Measurements from ENCODE around the gene HFM1. TPM values are rescaled to one million over a fixed set of nuclear protein-coding genes. Genes with fewer than 3 reads are reported as not detected.

The HFM1 gene
- total RNA-seq, 3 donors from 2014 or later, result 0.48 to 4.6 (median 0.73) TPM

- intact Hi-C loops (cut with DNase I; ENCODE audit: low total_unique reads), result loop anchor here (10.0 kb wide), 1 partner anchor 643 kb away; no protein-coding TSS in a partner anchor
- Histone ChIP-seq H3K9me3 (no peaks in the 10 kb centered on the region), H3K27me3 (no peaks in the 10 kb centered on the region), H3K4me1 (no peaks in the 10 kb centered on the region), H3K27ac (no peak overlapping the region), H3K36me3 (no peaks in the 10 kb centered on the region), H3K4me3 (no peak overlapping the region)
- TF ChIP-seq POLR2AphosphoS5 (IDR thresholded peaks at IDR 0.05) (no peak), POLR2A (IDR thresholded peaks at IDR 0.05) (no peak), CTCF (IDR thresholded peaks at IDR 0.05) (no peak)
- no peak for DNase-seq (ENCODE audit: low spot score in 2 of 2)
Observed at GRCh38 chr1:91281782-91282181, 122.9 kb downstream of the HFM1 start.

GRCh38 chr1:91278754-91279153, 125.9 kb downstream of the HFM1 start:
- intact Hi-C loops (cut with DNase I; ENCODE audit: low total_unique reads), result no loop called here
- Histone ChIP-seq H3K9me3 (no peaks in the 10 kb centered on the region), H3K36me3 (no peaks in the 10 kb centered on the region), H3K4me1 (no peaks in the 10 kb centered on the region), H3K27ac (no peak overlapping the region), H3K27me3 (no peaks in the 10 kb centered on the region), H3K4me3 (no peak overlapping the region)
- peak in 1 of 3 donors; percentile 15 for TF ChIP-seq CTCF (IDR thresholded peaks at IDR 0.05)
- no peak for TF ChIP-seq POLR2A (IDR thresholded peaks at IDR 0.05)
- no peak for TF ChIP-seq POLR2AphosphoS5 (IDR thresholded peaks at IDR 0.05)
- no peak for DNase-seq (ENCODE audit: low spot score in 2 of 2)

- no peak for DNase-seq (ENCODE audit: low spot score in 2 of 2)
- intact Hi-C loops (cut with DNase I; ENCODE audit: low total_unique reads), result no loop called here
Observed at GRCh38 chr1:91273875-91274274, 130.8 kb downstream of the HFM1 start.

GRCh38 chr1:91261655-91262054, 143.0 kb downstream of the HFM1 start:
- Histone ChIP-seq H3K9me3 (no peaks in the 10 kb centered on the region), H3K27me3 (no peaks in the 10 kb centered on the region), H3K4me1 (no peaks in the 10 kb centered on the region), H3K36me3 (no peaks in the 10 kb centered on the region), H3K27ac (no peak overlapping the region), H3K4me3 (no peak overlapping the region)
- TF ChIP-seq POLR2A (IDR thresholded peaks at IDR 0.05) (no peak), CTCF (IDR thresholded peaks at IDR 0.05) (no peak), POLR2AphosphoS5 (IDR thresholded peaks at IDR 0.05) (no peak)
- DNase-seq (ENCODE audit: low spot score in 2 of 2), result no peak
- intact Hi-C loops (cut with DNase I; ENCODE audit: low total_unique reads), result no loop called here

More at GRCh38 chr1:91273875-91274274, 130.8 kb downstream of the HFM1 start:
- Histone ChIP-seq H3K4me1 (no peaks in the 10 kb centered on the region), H3K36me3 (no peaks in the 10 kb centered on the region), H3K9me3 (no peaks in the 10 kb centered on the region), H3K27ac (no peak overlapping the region), H3K27me3 (no peaks in the 10 kb centered on the region), H3K4me3 (no peak overlapping the region)
- TF ChIP-seq POLR2A (IDR thresholded peaks at IDR 0.05), result no peak
- TF ChIP-seq POLR2AphosphoS5 (IDR thresholded peaks at IDR 0.05), result no peak
- no peak for TF ChIP-seq CTCF (IDR thresholded peaks at IDR 0.05)

GRCh38 chr1:91245435-91245834, 159.2 kb downstream of the HFM1 start:
- Histone ChIP-seq H3K9me3 (no peaks in the 10 kb centered on the region), H3K4me3 (no peak overlapping the region), H3K27ac (no peak overlapping the region), H3K27me3 (no peaks in the 10 kb centered on the region), H3K36me3 (no peaks in the 10 kb centered on the region), H3K4me1 (no peaks in the 10 kb centered on the region)
- TF ChIP-seq POLR2A (IDR thresholded peaks at IDR 0.05), result no peak
- no peak for TF ChIP-seq CTCF (IDR thresholded peaks at IDR 0.05)
- TF ChIP-seq POLR2AphosphoS5 (IDR thresholded peaks at IDR 0.05), result no peak
- DNase-seq (ENCODE audit: low spot score in 2 of 2), result no peak
- intact Hi-C loops (cut with DNase I; ENCODE audit: low total_unique reads), result no loop called here

Measured in breast epithelium (tissue), 4 donors.